DMS 273 (cell line): ENCODE data around the gene MSN.
"Not testable (repeated sequence)": the region's sequence is repeated elsewhere in the genome, so short reads cannot be mapped to it uniquely, and the experiment has no call there.

Experiments
- DNase-seq: peaks from one replicate; lab custom pipeline; 2025; ENCODE audit not compliant: unreplicated experiment; lab: John Stamatoyannopoulos, UW

Gene MSN

GRCh38 chrX:65712005-65712806, 44.8 kb downstream of the MSN start:
- DNase-seq: no peak

GRCh38 chrX:65718538-65718937, 51.1 kb downstream of the MSN start:
- DNase-seq: no peak

DNA sequence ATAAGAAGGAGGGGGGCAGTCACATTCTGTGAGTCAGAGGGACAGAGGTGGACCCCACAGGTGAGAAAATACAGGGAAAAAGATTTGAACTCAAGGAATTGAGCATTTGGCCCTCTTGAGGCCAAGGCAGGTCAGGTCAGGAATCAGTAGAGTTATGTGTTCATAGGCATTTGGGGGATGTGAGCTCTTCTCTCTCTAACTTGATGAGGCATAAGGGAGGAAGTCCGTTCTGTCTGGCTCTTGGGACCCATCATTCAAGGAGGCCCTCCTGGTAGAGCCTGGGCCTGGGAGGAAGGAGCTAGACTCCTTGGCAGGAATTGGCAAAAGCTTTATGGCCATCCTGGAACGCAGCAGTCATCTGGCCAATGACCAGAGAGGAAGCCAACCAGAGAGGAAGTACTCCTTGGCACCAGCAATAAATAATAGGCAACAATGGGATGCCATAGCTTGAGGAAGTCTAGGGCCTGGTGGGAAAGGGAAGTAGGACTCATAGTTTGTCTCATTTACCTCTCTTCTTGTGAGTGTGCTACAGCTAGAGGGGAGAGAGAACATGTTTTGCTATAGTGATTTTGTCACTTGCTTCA, 53.0 kb downstream of the MSN start:
- DNase-seq: no peak

GRCh38 chrX:65723706-65724105, 56.3 kb downstream of the MSN start:
- no peak for DNase-seq

DNA sequence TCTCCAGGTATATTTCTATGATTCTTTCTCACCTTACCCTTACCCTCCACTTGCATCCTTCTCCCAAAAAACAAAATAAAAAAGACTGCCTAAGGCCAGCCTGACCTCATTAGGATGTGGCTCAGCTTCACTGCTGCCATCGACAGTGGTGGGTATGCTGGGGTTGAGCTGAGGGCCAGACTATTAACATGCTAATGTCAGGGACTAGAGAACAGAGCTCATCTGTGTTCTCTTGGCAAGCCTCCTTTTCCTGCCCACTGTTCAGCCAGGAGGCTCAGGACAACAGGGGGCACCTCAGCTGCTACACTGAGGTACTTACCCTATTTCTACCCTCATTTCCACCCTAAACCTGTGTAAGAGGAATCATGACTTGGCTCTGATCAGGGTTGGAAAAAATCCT, 59.3 kb downstream of the MSN start:
- no peak for DNase-seq

DNA sequence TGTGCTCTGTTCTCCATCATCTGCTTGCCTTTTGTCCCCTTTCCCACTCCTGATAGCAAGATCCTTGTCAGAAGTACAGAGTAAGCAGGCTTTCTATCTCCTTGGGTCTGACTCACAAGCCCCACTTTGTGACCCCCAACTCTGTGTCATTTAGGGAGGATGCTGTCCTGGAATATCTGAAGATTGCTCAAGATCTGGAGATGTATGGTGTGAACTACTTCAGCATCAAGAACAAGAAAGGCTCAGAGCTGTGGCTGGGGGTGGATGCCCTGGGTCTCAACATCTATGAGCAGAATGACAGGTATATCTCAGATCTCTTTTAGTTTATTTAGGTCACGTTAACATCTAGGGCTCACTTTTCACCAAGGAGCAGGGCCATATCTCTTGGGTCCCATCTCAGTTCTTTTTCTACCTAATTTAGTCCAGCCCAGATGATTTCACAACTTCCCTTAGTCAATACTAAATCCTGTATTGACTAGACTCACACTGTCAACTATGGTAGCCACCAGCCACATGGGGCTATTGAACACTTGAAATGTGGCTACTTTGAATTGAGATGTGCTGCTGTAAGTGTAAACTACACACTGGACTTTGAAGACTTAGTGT, 64.3 kb downstream of the MSN start:
- DNase-seq: no peak

DNA sequence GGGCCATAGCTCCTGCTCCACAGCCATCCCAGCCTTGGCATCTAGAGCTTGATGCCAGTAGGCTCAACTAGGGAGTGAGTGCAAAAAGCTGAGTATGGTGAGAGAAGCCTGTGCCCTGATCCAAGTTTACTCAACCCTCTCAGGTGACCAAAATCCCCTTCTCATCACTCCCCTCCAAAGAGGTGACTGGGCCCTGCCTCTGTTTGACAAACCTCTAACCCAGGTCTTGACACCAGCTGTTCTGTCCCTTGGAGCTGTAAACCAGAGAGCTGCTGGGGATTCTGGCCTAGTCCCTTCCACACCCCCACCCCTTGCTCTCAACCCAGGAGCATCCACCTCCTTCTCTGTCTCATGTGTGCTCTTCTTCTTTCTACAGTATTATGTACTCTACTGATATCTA, 73.5 kb downstream of the MSN start:
- no peak for DNase-seq

DNA sequence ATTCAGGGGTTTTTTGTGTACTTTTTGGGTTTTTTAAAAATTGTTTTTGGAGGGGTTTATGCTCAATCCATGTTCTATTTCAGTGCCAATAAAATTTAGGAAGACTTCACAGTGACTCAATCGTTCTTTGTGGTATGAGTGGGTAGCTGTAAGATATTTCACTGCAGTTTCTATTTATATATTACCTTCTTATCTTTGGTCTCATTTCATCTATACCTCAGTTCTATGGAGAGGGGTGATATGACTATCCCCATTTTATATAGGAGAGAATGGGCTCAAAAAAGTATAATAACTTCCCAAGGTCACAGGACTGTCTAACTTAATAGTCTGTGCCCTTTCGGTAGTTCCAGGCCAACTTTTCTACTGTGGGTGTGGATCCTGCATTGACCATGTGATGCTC, 74.4 kb downstream of the MSN start:
- no peak for DNase-seq

DNA sequence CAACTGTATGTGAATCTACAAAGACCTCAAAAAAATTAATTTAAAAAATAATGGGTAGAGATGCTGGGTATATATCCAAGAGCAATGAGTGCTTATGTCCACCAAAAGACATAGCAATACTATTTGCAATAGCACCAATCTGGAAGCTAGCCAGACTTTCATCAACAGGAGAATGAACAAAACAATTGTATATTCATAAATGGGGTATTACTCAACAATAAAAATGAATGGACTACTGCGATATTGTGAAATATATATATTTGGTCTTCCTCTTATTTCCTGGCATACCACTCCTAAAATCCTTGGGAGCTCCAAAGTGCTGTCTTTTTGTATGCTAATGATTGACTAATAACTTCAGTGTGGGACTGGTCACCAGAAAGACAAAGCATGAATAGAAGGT, 77.5 kb downstream of the MSN start:
- no peak for DNase-seq

DNA sequence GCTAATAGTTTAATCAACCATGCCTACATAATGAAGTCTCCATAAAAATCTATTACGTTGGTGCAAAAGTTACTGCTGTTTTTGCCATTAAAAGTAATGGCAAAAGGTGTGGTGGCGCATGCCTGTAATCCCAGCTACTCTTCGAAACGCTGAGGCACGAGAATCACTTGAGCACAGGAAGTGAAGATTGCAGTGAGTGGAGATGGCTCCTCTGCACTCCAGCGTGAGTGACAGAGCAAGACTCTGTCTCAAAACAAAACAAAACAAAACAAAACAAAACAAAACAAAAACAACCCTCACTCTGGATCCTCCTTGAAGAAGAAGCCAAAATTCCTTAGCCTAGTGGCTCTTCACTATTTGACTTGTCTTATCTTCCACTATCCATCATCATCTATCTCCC, 78.0 kb downstream of the MSN start:
- no peak for DNase-seq

GRCh38 chrX:65745992-65746391, 78.5 kb downstream of the MSN start:
- peak; percentile 37 for DNase-seq

DNA sequence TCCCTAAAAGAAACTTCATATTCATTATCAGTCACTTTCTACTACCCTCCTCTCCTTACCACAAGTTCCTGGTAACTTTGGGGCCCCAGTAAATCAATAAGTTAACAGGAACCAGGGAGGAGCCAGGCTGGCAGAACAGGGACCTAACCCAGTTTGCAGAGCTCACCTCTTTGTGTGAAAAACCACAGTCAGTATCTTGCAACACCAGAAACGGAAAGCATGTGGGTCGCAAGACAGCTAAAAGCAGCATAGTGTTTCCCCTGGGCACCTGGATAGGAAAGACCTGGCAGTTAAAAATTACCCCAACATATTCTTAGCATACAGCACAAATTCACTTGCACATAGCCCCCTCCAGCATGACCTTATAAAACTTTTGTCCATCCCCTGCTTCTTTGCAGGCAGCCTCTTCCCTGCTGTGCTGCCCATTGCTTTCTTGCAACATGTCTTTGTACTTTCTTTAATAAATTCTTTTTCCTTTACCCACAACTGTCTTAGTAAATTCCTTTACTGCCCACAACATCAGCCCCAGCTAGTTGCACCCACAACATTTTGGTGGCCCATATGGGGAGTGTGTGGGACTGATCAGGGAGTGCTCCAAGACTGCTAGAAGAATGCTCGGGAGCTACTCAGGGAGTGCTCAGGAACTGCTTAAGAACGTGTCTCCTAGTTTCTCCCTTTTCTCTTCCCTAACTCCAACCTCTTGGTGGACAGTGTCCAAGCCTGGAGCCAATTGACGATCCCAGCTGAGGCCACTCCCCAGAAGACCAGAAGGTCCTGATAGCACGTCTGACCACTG, 83.4 kb downstream of the MSN start:
- DNase-seq: no peak

GRCh38 chrX:65751519-65751918, 84.1 kb downstream of the MSN start:
- no peak for DNase-seq

DNA sequence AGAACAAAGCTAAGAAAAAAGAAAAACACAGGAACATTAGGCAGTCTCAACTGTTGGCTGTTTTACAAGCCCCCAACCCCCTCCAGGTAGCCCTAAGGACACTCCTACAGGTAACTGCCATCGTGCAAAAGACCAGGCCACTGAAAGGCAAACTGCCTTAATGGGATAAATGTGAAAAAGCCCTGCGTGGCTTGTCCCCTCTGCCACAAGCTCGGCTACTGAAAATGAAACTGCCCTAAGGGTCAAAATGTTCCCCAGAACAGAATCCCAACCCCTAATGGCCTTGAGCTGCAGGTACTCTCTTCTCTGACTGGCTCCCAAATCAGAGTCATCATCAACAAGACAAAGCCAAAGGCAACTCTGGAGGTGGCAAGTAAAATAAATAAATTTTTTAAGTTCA, 84.8 kb downstream of the MSN start:
- DNase-seq: no peak

GRCh38 chrX:65755786-65756185, 88.3 kb downstream of the MSN start:
- no peak for DNase-seq

DNA sequence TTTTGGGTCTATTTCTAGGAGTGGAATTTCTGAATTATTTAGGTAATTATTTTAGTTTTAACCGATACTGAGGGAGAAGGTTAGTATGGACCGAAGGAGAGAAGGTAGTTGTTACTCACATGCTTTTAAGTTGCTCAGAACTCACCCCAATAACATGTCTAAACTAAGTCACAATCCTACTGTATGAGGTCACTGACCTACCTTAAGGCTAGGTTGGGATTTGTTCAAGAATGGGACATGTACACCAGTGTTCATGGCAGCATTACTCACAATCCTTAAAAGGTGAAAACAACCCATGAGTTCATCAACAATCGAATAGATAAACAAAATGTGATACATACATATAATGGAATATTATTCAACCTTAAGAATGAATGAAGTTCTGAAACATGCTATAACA, 90.5 kb downstream of the MSN start:
- no peak for DNase-seq

- no peak for DNase-seq
Observed at GRCh38 chrX:65758505-65758904, 91.1 kb downstream of the MSN start.

DNA sequence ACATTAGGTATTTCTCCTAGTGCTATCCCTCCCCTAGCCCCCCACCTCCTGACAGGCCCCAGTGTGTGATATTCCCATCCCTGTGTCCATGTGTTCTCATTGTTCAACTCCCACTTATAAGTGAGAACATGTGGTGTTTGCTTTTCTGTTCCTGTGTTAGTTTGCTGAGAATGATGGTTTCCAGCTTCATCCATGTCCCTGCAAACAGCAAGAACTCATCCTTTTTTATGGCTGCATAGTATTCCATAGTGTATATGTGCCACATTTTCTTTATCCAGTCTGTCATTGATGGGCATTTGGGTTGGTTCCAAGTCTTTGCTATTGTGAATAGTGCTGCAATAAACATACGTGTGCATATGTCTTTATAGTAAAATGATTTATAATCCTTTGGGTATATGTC, 92.1 kb downstream of the MSN start:
- DNase-seq: not testable (repeated sequence)

- DNase-seq: no peak
Observed at GRCh38 chrX:65769564-65770292, 102.3 kb downstream of the MSN start.

GRCh38 chrX:65772842-65773241, 105.4 kb downstream of the MSN start:
- DNase-seq: no peak

- DNase-seq: no peak
Observed at GRCh38 chrX:65781845-65782244, 114.4 kb downstream of the MSN start.
